ENCODE results near the gene CBFB. TPM values are rescaled to one million over a fixed set of nuclear protein-coding genes. Genes with fewer than 3 reads are reported as not detected.

The CBFB gene
- total and polyA plus RNA-seq, 9 of the 15 experiments (the other 6 are each of a cell fraction or from before 2014, with no cell fraction given) = 22.0 to 112 (median 66.5) TPM

DNA sequence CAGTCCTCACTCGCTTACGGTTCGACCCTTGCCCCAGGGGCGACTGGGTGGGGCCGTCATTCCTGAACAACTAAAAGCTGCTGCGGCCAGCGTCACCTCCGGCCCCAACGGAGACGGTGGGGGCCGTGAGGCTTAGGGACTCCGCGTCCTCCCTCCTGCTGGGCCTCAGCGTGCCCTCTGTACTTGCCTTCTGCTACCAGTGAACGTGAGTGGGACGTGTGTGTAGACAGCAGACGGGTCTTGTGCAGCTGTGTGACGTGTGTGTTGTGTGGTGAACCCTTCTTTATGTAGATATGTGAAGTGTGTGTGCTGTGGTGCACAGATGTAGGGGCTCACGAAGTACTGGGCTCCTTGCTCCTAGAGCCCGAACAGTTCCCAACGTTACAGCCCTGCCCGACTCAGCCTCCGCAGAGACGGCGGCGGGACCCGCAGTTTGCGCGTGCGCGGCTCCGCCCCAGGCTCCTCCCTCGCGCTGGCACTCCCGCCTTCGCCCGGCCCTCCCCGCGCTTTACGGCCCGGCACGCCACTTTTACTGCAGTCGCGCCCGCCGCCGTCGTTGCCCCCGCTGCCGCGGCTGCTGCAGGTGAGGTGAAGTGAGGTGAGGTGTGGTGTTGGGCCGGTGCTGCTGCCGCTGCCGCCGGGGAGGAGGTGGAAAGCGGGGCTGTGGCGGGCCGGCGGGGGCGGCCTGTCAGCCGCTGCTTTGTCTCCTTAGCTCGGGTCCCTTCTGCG lies 80.6 kb downstream of the CBFB start, which contains the start of gene PHAF1 (continued):
- TF ChIP-seq, protein P1, sequence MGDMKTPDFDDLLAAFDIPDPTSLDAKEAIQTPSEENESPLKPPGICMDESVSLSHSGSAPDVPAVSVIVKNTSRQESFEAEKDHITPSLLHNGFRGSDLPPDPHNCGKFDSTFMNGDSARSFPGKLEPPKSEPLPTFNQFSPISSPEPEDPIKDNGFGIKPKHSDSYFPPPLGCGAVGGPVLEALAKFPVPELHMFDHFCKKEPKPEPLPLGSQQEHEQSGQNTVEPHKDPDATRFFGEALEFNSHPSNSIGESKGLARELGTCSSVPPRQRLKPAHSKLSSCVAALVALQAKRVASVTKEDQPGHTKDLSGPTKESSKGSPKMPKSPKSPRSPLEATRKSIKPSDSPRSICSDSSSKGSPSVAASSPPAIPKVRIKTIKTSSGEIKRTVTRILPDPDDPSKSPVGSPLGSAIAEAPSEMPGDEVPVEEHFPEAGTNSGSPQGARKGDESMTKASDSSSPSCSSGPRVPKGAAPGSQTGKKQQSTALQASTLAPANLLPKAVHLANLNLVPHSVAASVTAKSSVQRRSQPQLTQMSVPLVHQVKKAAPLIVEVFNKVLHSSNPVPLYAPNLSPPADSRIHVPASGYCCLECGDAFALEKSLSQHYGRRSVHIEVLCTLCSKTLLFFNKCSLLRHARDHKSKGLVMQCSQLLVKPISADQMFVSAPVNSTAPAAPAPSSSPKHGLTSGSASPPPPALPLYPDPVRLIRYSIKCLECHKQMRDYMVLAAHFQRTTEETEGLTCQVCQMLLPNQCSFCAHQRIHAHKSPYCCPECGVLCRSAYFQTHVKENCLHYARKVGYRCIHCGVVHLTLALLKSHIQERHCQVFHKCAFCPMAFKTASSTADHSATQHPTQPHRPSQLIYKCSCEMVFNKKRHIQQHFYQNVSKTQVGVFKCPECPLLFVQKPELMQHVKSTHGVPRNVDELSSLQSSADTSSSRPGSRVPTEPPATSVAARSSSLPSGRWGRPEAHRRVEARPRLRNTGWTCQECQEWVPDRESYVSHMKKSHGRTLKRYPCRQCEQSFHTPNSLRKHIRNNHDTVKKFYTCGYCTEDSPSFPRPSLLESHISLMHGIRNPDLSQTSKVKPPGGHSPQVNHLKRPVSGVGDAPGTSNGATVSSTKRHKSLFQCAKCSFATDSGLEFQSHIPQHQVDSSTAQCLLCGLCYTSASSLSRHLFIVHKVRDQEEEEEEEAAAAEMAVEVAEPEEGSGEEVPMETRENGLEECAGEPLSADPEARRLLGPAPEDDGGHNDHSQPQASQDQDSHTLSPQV (IDR thresholded peaks at IDR 0.05) = peak; percentile 41; the same call in 1 of the 2 replicates
- TF ChIP-seq MED1 (CRISPR knock-in tag; IDR thresholded peaks at IDR 0.05; ENCODE audit: borderline replicate concordance) (no peak), NBN (IDR thresholded peaks at IDR 0.05; ENCODE audit: low read depth) (no peak), HDAC8 (tag; IDR thresholded peaks at IDR 0.05) (no peak)

DNA sequence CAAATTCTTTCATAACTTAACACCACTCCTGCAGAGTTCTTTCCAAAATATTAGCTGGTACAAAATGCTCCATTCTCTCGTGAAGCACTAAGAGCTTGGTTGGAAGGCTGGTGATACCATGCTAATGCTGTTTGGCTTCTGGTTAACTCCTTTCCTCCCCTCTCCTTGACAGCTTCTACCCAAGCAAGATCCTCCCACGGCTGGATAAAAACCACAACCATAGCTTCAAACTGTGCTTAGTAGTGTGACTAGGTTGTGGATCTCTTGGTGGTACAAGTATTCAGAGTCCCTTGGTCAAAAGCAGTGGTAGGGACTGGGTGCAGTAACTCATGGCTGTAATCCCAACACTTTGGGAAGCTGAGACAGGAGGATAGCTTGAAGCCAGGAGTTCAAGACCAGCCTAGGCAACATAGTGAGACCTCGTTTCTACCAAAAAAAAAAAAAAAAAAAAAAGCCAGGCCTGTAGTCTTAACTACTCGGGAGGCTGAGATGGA lies 83.0 kb downstream of the CBFB start:
- FAIRE-seq = no peak
- ChIA-PET POLR2A (no interaction called here), CTCF (ENCODE audit: low intra/inter-chr PET ratio) (interaction anchor here (0.6 kb wide), 1 partner anchor 66 kb away, joined by 3 read pairs; no protein-coding TSS in a partner anchor)
- no peak for TF ChIP-seq KDM2B (CRISPR knock-in tag; IDR thresholded peaks at IDR 0.05)
- TF ChIP-seq, protein P2, sequence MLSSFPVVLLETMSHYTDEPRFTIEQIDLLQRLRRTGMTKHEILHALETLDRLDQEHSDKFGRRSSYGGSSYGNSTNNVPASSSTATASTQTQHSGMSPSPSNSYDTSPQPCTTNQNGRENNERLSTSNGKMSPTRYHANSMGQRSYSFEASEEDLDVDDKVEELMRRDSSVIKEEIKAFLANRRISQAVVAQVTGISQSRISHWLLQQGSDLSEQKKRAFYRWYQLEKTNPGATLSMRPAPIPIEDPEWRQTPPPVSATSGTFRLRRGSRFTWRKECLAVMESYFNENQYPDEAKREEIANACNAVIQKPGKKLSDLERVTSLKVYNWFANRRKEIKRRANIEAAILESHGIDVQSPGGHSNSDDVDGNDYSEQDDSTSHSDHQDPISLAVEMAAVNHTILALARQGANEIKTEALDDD (IDR thresholded peaks at IDR 0.05) = peak; percentile 70; the same call in 1 of the 2 replicates
- BruUV-seq (replicated peaks) = no TSS peak
- H3K4me3 ChIP-seq = no peak overlapping the region
- WGBS (ENCODE audit: insufficient coverage, low coverage, missing lambda C conversion rate) = 43% methylated on average over 3 of the region's 4 CpGs
- no peak for ATAC-seq
- intact Hi-C loops (cut with micrococcal nuclease) = no loop called here
- H3K36me3 ChIP-seq (ENCODE audit: control insufficient read depth, insufficient read depth, low read length) = peaks cover 33% of the 10 kb centered on the region
- peak overlapping the region; percentile 51 for H3K4me2 ChIP-seq (ENCODE audit: insufficient read depth, low read length)
- no peaks in the 10 kb centered on the region for H3K27me3 ChIP-seq (ENCODE audit: control insufficient read depth in 2 of 2, insufficient read depth in 2 of 2, low read length in 2 of 2)
- H3K9ac ChIP-seq (ENCODE audit: insufficient read depth in 1 of 2, low read depth in 2 of 2, low read length in 2 of 2) = peak overlapping the region; percentile 31 to 48; a peak in 2 of 4 replicates
- in situ Hi-C loops (cut with MboI) = no loop called here
- H3K9me1 ChIP-seq (ENCODE audit: control insufficient read depth, insufficient read depth, low read length) = no peaks in the 10 kb centered on the region
- peaks cover 3% of the 10 kb centered on the region; the same call in 1 of the 2 replicates for H4K20me1 ChIP-seq (replicated peaks; ENCODE audit: control insufficient read depth, insufficient read depth, low read length)
- DNase-seq (ENCODE audit: extremely low read depth in 1 of 4, low spot score in 3 of 4) = no peak
- no peaks in the 10 kb centered on the region for H3K9me3 ChIP-seq (replicated peaks; ENCODE audit: control insufficient read depth, insufficient read depth, low read depth, low read length)
- no peak overlapping the region for H2AFZ ChIP-seq (ENCODE audit: low read depth, low read length)
- peaks cover 26% of the 10 kb centered on the region in 2 experiments; a peak in 4 of 5 replicates for H3K4me1 ChIP-seq (replicated peaks in 1 of 2; ENCODE audit: control insufficient read depth in 2 of 2, insufficient read depth in 2 of 2, low read length in 2 of 2)
- peaks cover 65% of the 10 kb centered on the region for H3K79me2 ChIP-seq (ENCODE audit: control insufficient read depth, insufficient read depth, low read length)
- H3K27ac ChIP-seq (ENCODE audit: extremely low read depth, low read depth, low read length) = peak overlapping the region; percentile 47; the same call in 2 of the 3 replicates
